Stimulated activated CD8-positive, alpha-beta memory T cell treated with anti-CD3 and anti-CD28 coated beads, Interleukin-15, amount 100 ng/mL, for 48 hours (primary cell): ENCODE data around the gene TMEM250.
"Not testable (repeated sequence)": the region's sequence is repeated elsewhere in the genome, so short reads cannot be mapped to it uniquely, and the experiment has no call there.

Experiments used
- DNase-seq, 2 donors: peaks; one replicate each; pipeline ENCODE4 v3.0.0-alpha.2; 2020; ENCODE audit warnings: low read depth in 2 of 2

TMEM250 gene

GRCh38 chr9:136111190-136111589 lies 7.5 kb downstream of the TMEM250 start:
- DNase-seq: no peak

- DNase-seq: no peak
These were observed 8.3 kb downstream of the TMEM250 start for GRCh38 chr9:136110082-136111061.

GRCh38 chr9:136109351-136110081 lies 9.2 kb downstream of the TMEM250 start:
- DNase-seq: peak; percentile 89 to 93

GRCh38 chr9:136108648-136109266 lies 9.9 kb downstream of the TMEM250 start:
- no peak for DNase-seq

GRCh38 chr9:136107953-136108647 lies 10.6 kb downstream of the TMEM250 start:
- DNase-seq: no peak

- peak in 1 of 2 donors; percentile 44 for DNase-seq
These were observed 11.3 kb downstream of the TMEM250 start for GRCh38 chr9:136107155-136107952.

GRCh38 chr9:136105398-136106135 lies 13.1 kb downstream of the TMEM250 start:
- DNase-seq: no peak

- no peak for DNase-seq
These were observed 13.8 kb downstream of the TMEM250 start for GRCh38 chr9:136104916-136105315.

- DNase-seq: no peak
These were observed 14.2 kb downstream of the TMEM250 start for GRCh38 chr9:136104488-136104800.

- DNase-seq: no peak
These were observed 14.8 kb downstream of the TMEM250 start for GRCh38 chr9:136103651-136104487.

GRCh38 chr9:136101615-136102074 lies 17.0 kb downstream of the TMEM250 start:
- DNase-seq: not testable (repeated sequence)

- DNase-seq: no peak
These were observed 17.7 kb downstream of the TMEM250 start for GRCh38 chr9:136100700-136101614.

- DNase-seq: no peak
These were observed 19.1 kb downstream of the TMEM250 start for GRCh38 chr9:136099542-136099941.

- no peak for DNase-seq
These were observed 19.8 kb downstream of the TMEM250 start for GRCh38 chr9:136098844-136099243.

- no peak for DNase-seq
These were observed 20.5 kb downstream of the TMEM250 start for GRCh38 chr9:136098210-136098609.

GRCh38 chr9:136096505-136097001 lies 22.1 kb downstream of the TMEM250 start:
- no peak for DNase-seq

GRCh38 chr9:136095070-136096058 lies 23.3 kb downstream of the TMEM250 start, which contains the start of gene NACC2:
NACC2 (minus strand) TSS chr9:136095289; CDS start chr9:136050521, 44,768 bp downstream.
- no peak for DNase-seq
